Breast epithelium (tissue), 3 donors: ENCODE results near the gene COL6A1.
"Not testable (repeated sequence)": the region's sequence is repeated elsewhere in the genome, so short reads cannot be mapped to it uniquely, and the experiment has no call there.

Experiments used
- CTCF ChIP-seq, 3 donors: fragments of 450-650 bp; IDR thresholded peaks; one replicate each; pipeline ENCODE4 v1.5.1; 2016 to 2017; ENCODE audit warnings: antibody characterized with exemption in 3 of 3, mild to moderate bottlenecking in 3 of 3, moderate library complexity in 3 of 3
- POLR2A ChIP-seq: fragments of 450-650 bp; IDR thresholded peaks from one replicate; pipeline ENCODE4 v1.6.1; 2016; ENCODE audit warnings: antibody characterized with exemption, mild to moderate bottlenecking, moderate library complexity

DNA sequence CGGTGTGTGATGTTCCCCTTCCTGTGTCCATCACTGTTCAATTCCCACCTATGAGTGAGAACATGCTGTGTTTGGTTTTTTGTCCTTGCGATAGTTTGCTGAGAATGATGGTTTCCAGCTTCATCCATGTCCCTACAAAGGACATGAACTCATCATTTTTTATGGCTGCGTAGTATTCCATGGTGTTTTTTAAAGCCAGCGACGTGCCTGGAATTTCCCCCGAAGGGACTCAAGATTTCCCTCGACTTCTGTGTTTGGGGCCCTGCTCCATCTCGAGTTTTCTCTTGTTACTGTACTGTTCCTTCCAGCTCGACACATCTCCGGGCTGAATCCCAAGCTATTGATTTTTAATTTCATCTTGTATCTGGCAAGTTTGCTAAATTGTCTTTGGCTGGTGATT lies 29.0 kb upstream of the COL6A1 start:
- not testable (repeated sequence) for TF ChIP-seq CTCF (IDR thresholded peaks at IDR 0.05); POLR2A
